Left colon (tissue), 2 donors: Measurements from ENCODE around the gene MYOCD. TPM values are rescaled to one million over a fixed set of nuclear protein-coding genes. Genes with fewer than 3 reads are reported as not detected.

ENCODE experiments used
- ATAC-seq: fragments of 200-7000 bp; cut with Tn5 transposase; one replicate; pipeline ENCODE4 v1.9.1; 2020; ENCODE audit warnings: mild to moderate bottlenecking, moderate library complexity
- DNase-seq, 2 donors: peaks; one replicate each; pipeline ENCODE4 v3.0.0-alpha.2; 2020
- intact Hi-C, 2 donors: fragments of 100-400 bp; cut with DNase I in 1 of 2; cut with micrococcal nuclease in 1 of 2; formaldehyde crosslinking; loops; one replicate each; pipeline versions ENCODE4 v1.11.2 to v1.14.0; 2022; cut with DNase I, micrococcal nuclease
- total RNA-seq, 2 donors: library from RNA; stranded (reverse); fragmentation: NEBNext Ultra II Directional; extraction: Animal tissue kit (Norgen Biotek cat#: 25700); gene quantifications; one replicate each; pipeline ENCODE4 v1.2.1, GENCODE V29; 2021
- donor health status: DM: no; HTN: no; CAD: no.
- donor health status: DM: yes; HTN: yes; CAD: no.

The MYOCD gene
- total RNA-seq, 2 donors from 2014 or later, result 2.1 to 18.2 TPM

GRCh38 chr17:12640364-12640763, 25.3 kb upstream of the MYOCD start:
- DNase-seq (no peak), ATAC-seq (no peak)
- intact Hi-C loops, result no loop called here

DNA sequence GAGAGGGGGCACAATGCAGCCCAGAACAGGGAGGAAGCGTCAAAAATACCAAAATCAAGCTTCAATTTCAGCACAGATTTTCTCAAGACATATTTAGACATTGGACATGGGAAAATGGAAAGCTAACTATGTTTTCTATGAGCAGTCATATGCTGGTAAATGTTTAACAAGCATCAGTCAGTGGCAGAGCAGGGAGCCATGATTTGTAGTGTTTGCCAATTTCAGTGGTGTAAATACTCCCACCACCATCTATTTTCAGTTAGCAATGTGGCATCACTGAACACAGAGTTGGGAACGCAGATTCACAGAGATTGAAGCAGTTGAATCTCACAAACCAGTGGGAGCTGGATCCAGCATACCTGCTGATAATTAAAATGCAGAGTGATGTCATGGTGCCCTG, 24.6 kb upstream of the MYOCD start:
- intact Hi-C loops, result no loop called here
- no peak for DNase-seq
- no peak for ATAC-seq

- no peak for ATAC-seq
- intact Hi-C loops, result no loop called here
- no peak for DNase-seq
Observed at GRCh38 chr17:12642034-12642433, 23.7 kb upstream of the MYOCD start.

DNA sequence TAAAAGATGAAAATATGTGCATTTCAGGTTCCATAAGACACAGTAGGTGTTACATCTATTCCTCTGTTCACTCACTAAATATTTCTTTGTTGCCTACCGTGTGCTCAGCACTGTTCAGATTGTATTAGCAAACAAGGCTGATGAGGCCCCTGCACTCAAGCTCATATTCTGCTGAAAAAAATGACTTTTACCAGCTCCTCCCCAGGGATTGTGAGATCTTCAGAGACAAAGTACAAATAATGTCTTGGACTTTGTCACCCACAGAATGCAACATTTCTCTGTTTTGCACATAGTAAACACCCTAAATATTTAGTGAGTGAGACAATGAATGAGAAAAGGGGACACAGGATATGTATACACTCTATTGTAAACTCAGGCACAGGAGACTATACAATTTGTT, 21.9 kb upstream of the MYOCD start:
- no peak for DNase-seq
- ATAC-seq, result no peak
- intact Hi-C loops, result no loop called here

DNA sequence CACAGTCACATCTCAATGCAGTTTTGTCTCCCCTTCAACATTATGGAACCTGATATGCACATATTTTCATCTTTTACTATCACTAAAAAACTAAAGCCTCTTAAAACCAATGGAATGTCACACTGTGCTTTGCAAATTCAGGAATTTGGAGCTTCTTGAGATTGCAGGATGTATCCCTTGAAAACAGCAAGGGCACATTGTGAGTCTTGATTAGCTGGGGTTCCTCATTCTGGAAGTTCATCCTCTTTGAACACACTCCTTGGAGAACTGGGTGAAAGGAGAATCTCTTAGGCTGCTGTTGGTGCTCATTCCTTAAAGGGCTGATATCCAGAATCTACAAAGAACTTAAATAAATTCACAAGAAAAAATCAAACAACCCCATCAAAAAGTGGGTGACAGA, 21.1 kb upstream of the MYOCD start:
- intact Hi-C loops, result no loop called here
- DNase-seq, result no peak
- ATAC-seq, result no peak

DNA sequence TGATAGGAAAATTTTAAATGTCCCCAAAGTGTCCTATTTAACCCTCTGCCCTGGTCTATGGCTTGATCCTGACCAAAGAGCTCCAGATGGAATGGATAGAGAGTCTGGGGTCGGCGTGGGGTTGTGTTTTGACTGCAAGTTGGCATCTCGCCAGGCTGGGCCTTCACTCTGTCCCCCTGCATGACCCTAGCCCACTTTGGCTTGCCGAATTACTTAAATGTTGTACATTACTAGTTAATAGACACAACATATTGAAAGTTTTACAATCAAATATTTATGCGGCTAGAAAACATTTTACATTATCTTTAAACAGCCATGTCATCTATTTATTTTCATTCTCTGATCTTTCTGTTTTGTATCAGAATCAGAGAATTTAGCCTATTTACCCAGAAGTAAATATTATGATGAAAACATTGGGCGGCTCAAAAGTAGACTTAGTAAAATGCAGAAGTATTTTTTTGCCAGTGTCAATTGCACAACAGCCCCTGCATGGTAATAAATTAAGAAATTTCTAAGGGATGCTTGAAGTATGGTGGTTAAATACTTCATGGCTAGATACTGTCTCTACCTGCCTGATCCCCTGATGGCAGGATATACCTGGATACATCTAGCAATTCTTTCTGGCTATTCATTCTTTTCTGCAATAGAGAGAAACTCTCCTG, 18.8 kb upstream of the MYOCD start:
- DNase-seq (no peak), ATAC-seq (no peak)
- intact Hi-C loops, result no loop called here

DNA sequence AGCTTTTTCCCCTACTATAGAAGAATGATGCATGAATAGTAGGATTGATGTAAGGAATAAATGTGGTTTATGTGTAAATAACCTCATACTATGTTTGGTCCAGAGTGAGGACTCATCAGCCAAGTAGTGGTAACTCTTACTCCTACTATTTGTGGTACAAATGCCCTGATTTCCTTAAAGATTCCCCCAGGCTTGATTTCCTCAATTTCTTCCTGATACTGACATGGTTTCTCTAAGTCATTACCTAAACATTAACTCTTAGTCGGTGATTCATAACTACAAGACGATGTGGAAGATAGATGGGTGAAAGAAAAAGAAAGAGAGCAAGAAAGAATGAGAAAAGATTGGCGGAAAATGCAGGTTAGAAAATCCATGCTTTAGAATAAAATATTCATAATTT, 17.2 kb upstream of the MYOCD start:
- DNase-seq (no peak), ATAC-seq (no peak)
- intact Hi-C loops, result no loop called here

DNA sequence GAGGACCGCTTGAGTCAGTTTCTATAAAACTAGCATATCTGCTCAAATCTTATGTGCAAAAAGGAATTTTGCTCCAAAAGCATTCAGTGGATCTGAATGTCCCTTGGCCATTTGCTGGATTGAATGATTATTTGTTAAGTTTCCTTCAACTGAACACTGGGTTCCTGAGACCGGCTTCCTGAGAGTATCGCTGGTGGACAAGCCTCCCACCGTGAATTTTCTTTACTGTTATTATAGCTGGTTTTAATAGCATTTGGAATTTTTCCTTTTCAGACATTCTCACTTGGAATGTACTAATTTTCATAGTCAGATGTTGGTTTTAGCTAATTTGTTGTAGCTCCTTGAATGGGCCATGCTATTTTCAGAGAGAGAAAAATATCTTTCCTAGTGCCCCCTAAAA, 9.8 kb upstream of the MYOCD start:
- intact Hi-C loops, result no loop called here
- ATAC-seq (no peak), DNase-seq (no peak)

GRCh38 chr17:12656354-12656753, 9.3 kb upstream of the MYOCD start:
- DNase-seq (no peak), ATAC-seq (no peak)
- intact Hi-C loops, result no loop called here

DNA sequence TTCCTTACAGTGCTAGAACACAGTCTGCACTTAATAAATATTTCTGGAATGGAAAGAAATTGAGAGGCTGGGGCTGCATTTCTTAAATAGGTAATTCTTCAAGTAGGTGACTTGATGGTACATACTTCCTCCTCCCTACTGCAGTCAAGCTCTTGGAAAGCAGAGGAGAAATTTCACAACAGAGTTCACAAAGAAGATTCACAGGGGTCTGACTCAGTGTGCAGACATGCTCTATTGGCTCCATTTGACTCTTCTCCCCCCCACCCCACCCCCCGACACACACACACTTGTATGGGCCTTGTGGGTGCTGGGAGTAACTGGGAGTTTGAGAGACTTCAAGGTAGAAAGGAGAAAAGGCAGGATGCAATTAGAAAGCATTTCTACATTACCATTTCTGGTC, 6.2 kb upstream of the MYOCD start:
- intact Hi-C loops, result no loop called here
- ATAC-seq, result no peak
- no peak for DNase-seq

- DNase-seq, result no peak
- intact Hi-C loops, result loop anchor here in 1 of 2 donors (10.0 kb wide), 1 partner anchor 479 kb away; no protein-coding TSS in a partner anchor
- ATAC-seq, result no peak
Observed at GRCh38 chr17:12664252-12664651, 1.4 kb upstream of the MYOCD start.

DNA sequence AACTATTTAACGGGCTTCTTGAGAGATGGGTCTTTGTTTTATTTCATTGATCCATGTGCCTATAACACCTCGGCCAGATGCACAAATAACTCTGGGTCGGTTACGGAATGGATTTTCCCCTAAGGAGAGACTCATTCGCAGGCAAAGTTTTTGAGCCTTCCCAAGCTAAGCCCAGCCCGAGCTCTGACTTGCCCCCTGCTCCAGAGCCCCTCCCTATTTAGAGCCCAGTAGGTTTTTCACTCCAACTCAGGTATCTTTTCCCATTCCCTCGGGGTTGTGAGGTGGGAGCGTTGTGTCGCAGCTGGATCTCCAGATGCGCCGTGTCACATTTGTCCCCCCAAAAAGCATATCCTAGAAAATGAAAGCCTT, 812 bp upstream of the MYOCD start:
- ATAC-seq (peak; percentile 8), DNase-seq (no peak)
- intact Hi-C loops, result loop anchor here in 1 of 2 donors (5.0 to 10.0 kb wide), 3 partner anchors 118 to 480 kb away; no protein-coding TSS in a partner anchor

DNA sequence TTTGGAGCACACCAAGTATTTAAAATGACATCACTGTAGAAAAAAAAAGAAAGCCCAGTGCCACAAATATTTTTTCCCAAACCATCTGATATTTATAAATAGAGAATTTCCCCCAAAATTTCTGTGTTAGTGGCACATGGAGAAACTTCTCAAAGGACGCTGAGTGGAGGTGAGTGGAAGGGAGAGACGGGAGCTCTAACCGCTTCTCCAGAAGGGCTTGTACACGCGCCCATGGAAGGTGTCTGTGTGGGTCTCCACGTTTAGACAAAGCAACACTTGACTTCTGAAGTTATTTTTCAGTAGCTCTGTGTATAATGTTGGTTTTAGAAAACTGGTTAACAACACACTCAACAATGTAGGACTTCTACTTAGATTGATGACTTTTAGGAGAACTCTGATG, 1.0 kb downstream of the MYOCD start:
- DNase-seq (no peak), ATAC-seq (no peak)
- intact Hi-C loops, result loop anchor here in 1 of 2 donors (5.0 to 10.0 kb wide), 3 partner anchors 119 to 482 kb away; no protein-coding TSS in a partner anchor

DNA sequence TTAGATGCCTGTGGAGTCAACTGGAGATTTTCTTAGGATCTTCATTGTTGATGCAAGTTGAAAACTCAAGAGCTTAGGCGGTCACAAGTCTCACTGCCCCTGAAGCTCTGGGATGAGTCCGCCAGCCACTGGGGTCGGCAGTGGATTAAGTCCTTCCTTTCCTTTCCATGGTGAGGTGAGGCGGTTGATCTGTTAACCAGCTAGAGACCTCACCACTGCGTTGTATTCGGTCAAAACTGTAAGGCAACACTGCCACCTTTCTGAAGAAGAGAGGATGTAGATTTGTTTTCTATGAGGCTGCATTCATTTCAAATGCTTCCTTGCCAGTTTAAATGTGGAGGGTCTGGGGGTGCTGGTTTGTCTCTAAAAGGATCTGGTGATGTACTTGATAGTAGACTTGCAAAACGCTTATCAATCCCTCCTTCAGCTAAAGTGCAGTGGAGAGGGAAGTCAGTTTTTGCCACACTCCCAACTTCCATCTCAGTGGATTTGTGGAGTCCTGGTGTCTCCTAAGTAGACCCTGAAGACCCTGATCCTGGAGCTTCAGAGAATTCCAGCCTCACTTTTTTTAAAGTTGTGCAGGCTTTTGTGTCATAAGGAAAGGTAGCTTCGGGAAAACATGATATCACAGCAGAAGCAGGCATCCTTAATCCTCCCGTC, 1.7 kb downstream of the MYOCD start:
- peak; percentile 78 for ATAC-seq
- DNase-seq, result no peak
- intact Hi-C loops, result loop anchor here in 1 of 2 donors (5.0 to 10.0 kb wide), 3 partner anchors 120 to 483 kb away; no protein-coding TSS in a partner anchor

DNA sequence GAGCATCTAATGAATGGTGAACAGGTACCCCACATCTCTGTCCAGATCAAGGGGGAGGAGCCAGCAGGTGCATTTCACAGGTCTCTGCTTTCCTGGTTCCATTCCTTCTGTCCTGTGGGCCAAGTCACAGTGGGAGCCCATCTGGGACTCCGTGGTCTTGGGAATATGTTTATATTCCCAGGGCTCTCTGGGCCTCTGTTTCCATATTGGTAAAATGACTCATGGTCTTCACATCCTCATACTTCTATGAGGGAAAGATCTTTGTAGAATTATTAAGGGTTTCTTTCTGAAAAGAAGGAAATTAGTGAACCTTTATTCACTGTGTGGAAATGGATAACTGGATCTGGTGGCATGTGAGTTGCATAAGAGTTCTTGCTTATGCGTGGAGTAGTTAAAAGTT, 6.2 kb downstream of the MYOCD start:
- intact Hi-C loops, result no loop called here
- ATAC-seq (no peak), DNase-seq (no peak)

DNA sequence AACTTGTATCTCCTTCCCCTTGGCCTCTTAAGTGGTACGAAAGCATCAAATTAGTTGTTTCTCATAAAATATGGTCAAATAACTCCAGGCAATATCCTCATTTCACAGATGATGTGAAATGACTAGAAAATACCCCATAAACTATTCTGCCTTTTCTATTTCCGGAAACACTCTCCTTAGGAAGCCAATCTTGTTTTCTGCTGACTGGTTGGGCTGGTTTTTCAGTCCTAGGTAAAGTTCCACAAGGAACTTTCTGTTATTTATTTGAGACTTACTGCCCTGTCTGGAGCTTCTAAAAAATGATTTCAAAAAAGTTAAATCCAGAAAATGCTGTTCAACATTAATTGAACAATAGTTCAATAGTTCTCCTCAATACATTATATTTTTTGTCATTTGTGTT, 7.3 kb downstream of the MYOCD start:
- no peak for DNase-seq
- intact Hi-C loops, result no loop called here
- ATAC-seq, result peak; percentile 71

DNA sequence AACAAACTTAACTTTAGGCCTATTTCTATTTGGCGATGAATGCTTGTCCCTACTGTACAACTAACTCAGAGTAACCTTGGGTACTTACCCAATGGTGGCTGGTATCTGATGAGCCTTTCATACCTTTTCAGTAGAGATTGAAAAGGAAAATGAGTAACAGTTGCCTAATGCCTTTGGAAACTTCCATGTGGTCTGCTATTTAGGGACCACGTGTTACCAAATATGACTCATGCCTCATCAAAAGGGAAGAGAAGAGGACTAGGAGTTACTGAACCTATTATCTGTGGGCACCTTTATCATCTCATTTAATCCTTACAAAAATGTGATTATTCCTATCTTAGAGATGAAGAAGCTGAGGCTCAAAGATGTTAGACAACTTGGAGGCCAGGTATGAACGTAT, 8.1 kb downstream of the MYOCD start:
- ATAC-seq (no peak), DNase-seq (no peak)
- intact Hi-C loops, result no loop called here

DNA sequence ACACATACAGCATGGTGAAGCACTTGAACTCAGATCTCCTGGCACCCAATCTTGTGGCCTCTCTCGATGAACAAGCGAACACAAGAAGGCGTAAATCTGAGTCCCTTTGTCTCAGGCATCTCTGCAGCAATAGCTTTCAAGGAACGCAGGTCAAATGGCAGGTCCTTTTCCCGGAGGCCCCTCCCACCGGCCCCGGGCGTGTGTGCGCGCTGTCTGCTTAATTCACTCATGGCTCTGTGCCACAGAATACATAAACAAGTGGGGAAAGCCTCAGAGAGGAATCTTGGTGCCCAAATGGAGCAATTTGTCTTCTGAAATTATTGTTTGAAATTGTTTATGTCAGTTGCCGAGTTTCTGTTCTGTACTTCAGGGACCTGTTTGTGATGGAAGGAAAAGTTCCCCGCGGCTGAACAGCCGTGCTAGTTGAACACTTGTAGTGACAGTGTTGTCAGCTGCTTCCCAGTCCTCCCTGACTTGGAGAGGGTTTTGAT, 14.8 kb downstream of the MYOCD start:
- ATAC-seq (peak; percentile 58), DNase-seq (peak in 1 of 2 donors; percentile 17)
- intact Hi-C loops, result no loop called here

- intact Hi-C loops, result no loop called here
- ATAC-seq (no peak), DNase-seq (no peak)
Observed at GRCh38 chr17:12680993-12681392, 15.3 kb downstream of the MYOCD start.

DNA sequence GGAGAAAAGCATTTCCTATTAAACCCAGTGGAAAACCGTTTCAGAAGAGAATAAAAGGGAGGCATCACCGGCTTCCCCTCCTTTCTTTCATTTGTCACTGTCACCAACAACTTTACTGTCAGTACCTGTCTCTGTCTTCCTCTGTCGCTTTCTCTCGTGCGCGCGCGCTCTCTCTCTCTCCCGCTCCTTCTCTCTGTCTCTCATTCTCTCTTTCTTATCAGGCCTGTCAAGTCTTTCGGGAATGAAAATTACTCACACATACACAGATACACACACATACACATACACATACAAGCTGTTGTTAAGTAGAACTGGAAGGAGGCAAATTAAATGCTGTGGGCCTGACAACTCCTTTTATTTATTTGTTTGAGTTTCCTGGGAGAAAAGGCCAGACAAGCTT, 17.6 kb downstream of the MYOCD start:
- ATAC-seq (no peak), DNase-seq (no peak)
- intact Hi-C loops, result no loop called here

- ATAC-seq (no peak), DNase-seq (no peak)
- intact Hi-C loops, result no loop called here
Observed at GRCh38 chr17:12686486-12686885, 20.8 kb downstream of the MYOCD start.
